ENCODE results near the gene IDH3A. TPM values are rescaled to one million over a fixed set of nuclear protein-coding genes. Genes with fewer than 3 reads are reported as not detected.

Gene IDH3A
- total RNA-seq, 1 donor from 2014 or later: 40.2 TPM

GRCh38 chr15:78127882-78128281, 21.3 kb upstream of the IDH3A start:
- Mint-ChIP-seq H3K4me3 (ENCODE audit: unreplicated experiment) (peak overlapping the region; percentile 68), H3K27ac (ENCODE audit: unreplicated experiment) (peak overlapping the region; percentile 12), H3K36me3 (ENCODE audit: unreplicated experiment) (no peaks in the 10 kb centered on the region), H3K27me3 (ENCODE audit: unreplicated experiment) (peaks cover 14% of the 10 kb centered on the region), H3K4me1 (ENCODE audit: low read depth, unreplicated experiment) (peaks cover 42% of the 10 kb centered on the region), H3K9me3 (ENCODE audit: unreplicated experiment) (no peaks in the 10 kb centered on the region)
- no peak for TF ChIP-seq CTCF (IDR thresholded peaks at IDR 0.05; ENCODE audit: partially characterized antibody, unreplicated experiment)
- no peak for DNase-seq

- peak overlapping the region; percentile 91 for H3K4me3 Mint-ChIP-seq (ENCODE audit: unreplicated experiment)
- no peaks in the 10 kb centered on the region for H3K36me3 Mint-ChIP-seq (ENCODE audit: unreplicated experiment)
- H3K9me3 Mint-ChIP-seq (ENCODE audit: unreplicated experiment): no peaks in the 10 kb centered on the region
- H3K27ac Mint-ChIP-seq (ENCODE audit: unreplicated experiment): peak overlapping the region; percentile 38
- H3K27me3 Mint-ChIP-seq (ENCODE audit: unreplicated experiment): peaks cover 12% of the 10 kb centered on the region
- H3K4me1 Mint-ChIP-seq (ENCODE audit: low read depth, unreplicated experiment): peaks cover 44% of the 10 kb centered on the region
- DNase-seq: no peak
- TF ChIP-seq CTCF (IDR thresholded peaks at IDR 0.05; ENCODE audit: partially characterized antibody, unreplicated experiment): no peak
These were observed 19.9 kb upstream of the IDH3A start for GRCh38 chr15:78129077-78129750.

GRCh38 chr15:78129751-78130287, 19.3 kb upstream of the IDH3A start:
- peaks cover 12% of the 10 kb centered on the region for H3K27me3 Mint-ChIP-seq (ENCODE audit: unreplicated experiment)
- no peak for TF ChIP-seq CTCF (IDR thresholded peaks at IDR 0.05; ENCODE audit: partially characterized antibody, unreplicated experiment)
- H3K4me3 Mint-ChIP-seq (ENCODE audit: unreplicated experiment): peak overlapping the region; percentile 91
- no peak overlapping the region for H3K27ac Mint-ChIP-seq (ENCODE audit: unreplicated experiment)
- DNase-seq: no peak
- H3K4me1 Mint-ChIP-seq (ENCODE audit: low read depth, unreplicated experiment): peaks cover 47% of the 10 kb centered on the region
- no peaks in the 10 kb centered on the region for H3K36me3 Mint-ChIP-seq (ENCODE audit: unreplicated experiment)
- no peaks in the 10 kb centered on the region for H3K9me3 Mint-ChIP-seq (ENCODE audit: unreplicated experiment)

GRCh38 chr15:78130466-78131294, 18.5 kb upstream of the IDH3A start:
- peak overlapping the region; percentile 87 for H3K27ac Mint-ChIP-seq (ENCODE audit: unreplicated experiment)
- no peaks in the 10 kb centered on the region for H3K9me3 Mint-ChIP-seq (ENCODE audit: unreplicated experiment)
- H3K4me3 Mint-ChIP-seq (ENCODE audit: unreplicated experiment): peak overlapping the region; percentile 91
- H3K27me3 Mint-ChIP-seq (ENCODE audit: unreplicated experiment): peaks cover 12% of the 10 kb centered on the region
- TF ChIP-seq CTCF (IDR thresholded peaks at IDR 0.05; ENCODE audit: partially characterized antibody, unreplicated experiment): no peak
- no peaks in the 10 kb centered on the region for H3K36me3 Mint-ChIP-seq (ENCODE audit: unreplicated experiment)
- peaks cover 43% of the 10 kb centered on the region for H3K4me1 Mint-ChIP-seq (ENCODE audit: low read depth, unreplicated experiment)
- DNase-seq: peak; percentile 60

Measured in glutamatergic neuron (in vitro differentiated cells).